Central memory CD8-positive, alpha-beta T cell (primary cell): Measurements from ENCODE around the gene HOXA10.

Source experiments
- ATAC-seq: fragments of 150-1000 bp; cut with Tn5 transposase; replicated peaks from 2 replicates; pipeline ENCODE4 v1.10.0; 2022; ENCODE audit warnings: mild to moderate bottlenecking, moderate FRiP score, moderate number of reproducible peaks; ENCODE audit not compliant: poor library complexity, severe bottlenecking; ENCODE audit errors: extremely low read depth
- DNase-seq, 2 donors: peaks; one replicate each; pipeline ENCODE4 v3.0.0; 2021; ENCODE audit warnings: low spot score in 2 of 2
- H3K27ac Mint-ChIP-seq: one replicate; pipeline ENCODE4 v1.8.0; 2022; ENCODE audit warnings: low read depth, mild to moderate bottlenecking, moderate library complexity, mixed read lengths
- H3K27me3 Mint-ChIP-seq: one replicate; pipeline ENCODE4 v1.8.0; 2022; ENCODE audit warnings: mixed read lengths
- H3K36me3 Mint-ChIP-seq: one replicate; pipeline ENCODE4 v1.8.0; 2022; ENCODE audit warnings: mild to moderate bottlenecking, moderate library complexity, mixed read lengths; ENCODE audit not compliant: insufficient read depth
- H3K4me1 Mint-ChIP-seq: one replicate; pipeline ENCODE4 v1.8.0; 2022; ENCODE audit warnings: mixed read lengths
- H3K4me3 Mint-ChIP-seq: one replicate; pipeline ENCODE4 v1.8.0; 2022; ENCODE audit warnings: mild to moderate bottlenecking, moderate library complexity, mixed read lengths
- H3K9me3 Mint-ChIP-seq: one replicate; pipeline ENCODE4 v1.8.0; 2022; ENCODE audit warnings: mixed read lengths

The HOXA10 gene

DNA sequence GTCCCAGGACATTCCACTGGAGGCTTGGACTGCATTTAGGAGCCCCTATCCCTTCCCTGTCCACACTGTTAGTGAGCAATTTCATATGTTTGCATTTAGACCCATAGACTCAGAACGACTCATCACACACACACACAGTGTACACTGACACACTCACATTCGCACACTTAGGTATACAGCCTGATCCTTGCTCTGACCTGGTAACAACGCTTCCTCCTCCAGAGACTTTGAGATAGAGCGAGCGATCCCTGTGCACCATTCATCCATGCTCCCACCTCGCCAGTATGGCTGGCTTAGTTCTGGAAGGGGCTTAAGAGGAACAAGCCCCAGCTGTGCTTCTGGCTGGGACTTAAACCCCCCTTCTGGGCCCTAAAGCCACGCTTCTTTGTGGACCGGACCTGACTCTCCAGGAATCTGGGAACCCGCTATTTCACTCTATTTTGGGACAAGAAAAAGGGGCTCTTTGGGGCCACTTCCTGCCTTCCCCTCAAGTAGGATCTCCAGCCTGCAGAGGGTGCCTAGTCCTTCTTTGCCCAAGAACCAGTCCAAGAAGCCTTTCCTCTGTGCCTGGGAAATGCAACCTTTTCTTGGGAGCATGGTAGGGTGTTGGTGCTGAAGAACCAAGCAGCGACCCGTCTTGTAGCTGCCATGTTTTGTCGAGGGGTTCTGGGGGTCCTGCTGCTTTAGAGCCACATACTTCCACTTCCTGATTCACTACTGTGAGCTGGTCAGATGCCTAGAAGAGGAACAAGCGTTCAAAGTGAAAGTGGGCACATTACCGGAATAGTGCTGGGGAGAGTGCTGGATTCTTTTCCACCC is 26.9 kb upstream of the HOXA10 start:
- DNase-seq (no peak), ATAC-seq (no peak)
- Mint-ChIP-seq H3K4me1 (peaks cover 54% of the 10 kb centered on the region), H3K27ac (no peak overlapping the region), H3K36me3 (peaks cover 19% of the 10 kb centered on the region), H3K4me3 (peak overlapping the region; percentile 78), H3K9me3 (no peaks in the 10 kb centered on the region), H3K27me3 (peaks cover 99% of the 10 kb centered on the region)

DNA sequence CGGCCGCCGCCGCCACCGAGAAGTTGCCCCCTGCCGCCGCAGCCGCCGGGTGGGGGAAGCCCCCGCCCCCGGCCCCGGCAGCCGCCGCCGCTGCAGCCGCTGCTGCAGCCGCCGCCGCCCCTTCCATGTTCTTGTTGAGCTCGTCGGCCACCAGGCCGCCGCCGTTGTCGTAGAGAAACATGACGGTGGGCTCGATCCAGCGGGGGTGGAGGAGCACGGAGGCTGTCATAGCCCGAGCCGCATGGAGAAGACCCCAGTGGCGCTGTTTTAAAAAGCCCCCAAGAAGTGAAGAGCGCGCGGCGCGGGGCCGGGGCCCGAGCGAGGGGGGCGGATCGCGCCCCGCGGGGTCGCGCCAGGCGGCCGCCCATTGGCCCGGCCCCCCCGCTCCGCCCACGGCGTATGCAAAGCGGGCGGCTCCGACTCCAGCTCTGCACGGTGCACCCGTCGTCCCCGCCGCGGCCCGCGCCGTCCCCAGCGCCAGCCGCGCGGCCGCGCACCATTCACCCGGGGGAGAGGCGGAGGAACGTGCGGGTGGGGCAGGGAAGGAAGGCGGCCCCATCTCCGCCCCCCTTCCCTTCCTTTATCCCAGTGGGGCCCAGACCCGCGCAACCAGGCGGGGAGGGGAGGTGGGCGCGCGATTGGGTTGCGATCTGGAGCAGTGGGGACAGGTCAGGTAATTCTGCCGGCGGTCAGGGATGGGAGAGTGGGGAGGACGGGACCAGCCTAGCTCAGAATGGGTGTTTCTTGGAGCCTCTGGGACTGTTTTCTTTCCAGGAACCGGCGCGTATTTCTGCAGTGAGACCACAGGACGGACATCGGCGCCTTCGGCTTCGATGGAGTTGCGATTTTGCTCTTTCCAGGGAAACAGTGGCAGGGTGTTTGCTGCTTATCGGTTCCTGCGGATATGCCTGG is 26.0 kb upstream of the HOXA10 start, which contains the start of gene HOXA13:
HOXA13 (minus strand) TSS at position 243 of the 912 bp plus-strand sequence; CDS start at position 229, 14 bp downstream.
- no peak for DNase-seq
- H3K27me3 Mint-ChIP-seq = peaks cover 99% of the 10 kb centered on the region
- peaks cover 17% of the 10 kb centered on the region for H3K36me3 Mint-ChIP-seq
- H3K9me3 Mint-ChIP-seq = no peaks in the 10 kb centered on the region
- no peak within 1 kb of the TSS for H3K27ac Mint-ChIP-seq
- peak; percentile 44 for ATAC-seq
- H3K4me1 Mint-ChIP-seq = peaks cover 46% of the 10 kb centered on the region
- peak within 1 kb of the TSS; percentile 78 for H3K4me3 Mint-ChIP-seq

DNA sequence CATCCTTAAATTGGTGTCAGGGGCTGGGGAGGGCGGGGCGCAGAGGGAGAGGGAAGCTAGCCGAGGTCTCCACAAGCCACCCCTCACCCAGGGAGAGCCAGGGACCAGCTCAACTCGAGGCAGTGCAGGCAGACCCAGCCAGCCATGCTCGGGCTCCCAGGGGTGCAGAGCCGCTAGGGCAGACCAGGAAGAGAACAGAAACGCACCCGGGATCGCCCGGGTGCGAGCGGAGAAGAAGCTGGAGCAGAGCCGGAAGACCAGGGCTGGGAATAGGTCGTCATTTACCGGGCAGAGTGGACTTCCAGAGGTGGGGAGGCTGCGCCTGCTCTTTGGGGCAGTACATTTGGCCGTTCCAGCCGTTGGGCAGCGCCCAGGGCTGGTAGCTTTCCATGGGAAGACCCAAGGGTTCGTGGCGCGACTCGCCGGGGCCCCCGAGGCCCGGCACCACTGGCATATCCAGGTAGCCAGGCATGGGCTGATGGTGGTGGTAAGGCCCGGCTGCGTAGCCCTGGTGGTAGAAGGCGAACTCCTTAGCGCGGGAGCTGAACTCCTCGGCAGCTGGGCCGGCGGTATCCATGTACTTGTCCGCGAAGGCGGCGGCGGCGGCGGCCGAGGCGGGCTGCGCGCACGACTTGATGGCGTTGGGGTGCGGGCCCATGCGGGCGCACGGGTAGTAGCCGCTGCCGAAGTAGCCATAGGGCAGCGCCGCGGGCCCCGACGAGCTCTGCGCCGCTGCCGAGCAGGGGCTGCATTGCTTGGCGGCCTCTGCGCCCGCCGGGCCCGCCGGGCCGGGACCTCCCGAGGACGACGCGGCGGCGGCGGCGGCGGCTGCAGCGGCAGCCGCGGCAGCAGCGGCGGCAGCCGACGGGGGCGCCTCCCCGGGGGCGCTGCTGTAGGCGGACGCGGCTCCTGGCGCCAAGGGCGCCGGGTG is 25.0 kb upstream of the HOXA10 start:
- Mint-ChIP-seq H3K36me3 (peaks cover 17% of the 10 kb centered on the region), H3K27me3 (peaks cover 99% of the 10 kb centered on the region), H3K4me3 (peak overlapping the region; percentile 78), H3K9me3 (no peaks in the 10 kb centered on the region), H3K27ac (no peak overlapping the region), H3K4me1 (peaks cover 36% of the 10 kb centered on the region)
- no peak for DNase-seq
- no peak for ATAC-seq

- no peak for DNase-seq
- Mint-ChIP-seq H3K4me1 (peaks cover 32% of the 10 kb centered on the region), H3K4me3 (peak overlapping the region; percentile 70)
Observed at GRCh38 chr7:27198138-27198841, 24.2 kb upstream of the HOXA10 start.

DNA sequence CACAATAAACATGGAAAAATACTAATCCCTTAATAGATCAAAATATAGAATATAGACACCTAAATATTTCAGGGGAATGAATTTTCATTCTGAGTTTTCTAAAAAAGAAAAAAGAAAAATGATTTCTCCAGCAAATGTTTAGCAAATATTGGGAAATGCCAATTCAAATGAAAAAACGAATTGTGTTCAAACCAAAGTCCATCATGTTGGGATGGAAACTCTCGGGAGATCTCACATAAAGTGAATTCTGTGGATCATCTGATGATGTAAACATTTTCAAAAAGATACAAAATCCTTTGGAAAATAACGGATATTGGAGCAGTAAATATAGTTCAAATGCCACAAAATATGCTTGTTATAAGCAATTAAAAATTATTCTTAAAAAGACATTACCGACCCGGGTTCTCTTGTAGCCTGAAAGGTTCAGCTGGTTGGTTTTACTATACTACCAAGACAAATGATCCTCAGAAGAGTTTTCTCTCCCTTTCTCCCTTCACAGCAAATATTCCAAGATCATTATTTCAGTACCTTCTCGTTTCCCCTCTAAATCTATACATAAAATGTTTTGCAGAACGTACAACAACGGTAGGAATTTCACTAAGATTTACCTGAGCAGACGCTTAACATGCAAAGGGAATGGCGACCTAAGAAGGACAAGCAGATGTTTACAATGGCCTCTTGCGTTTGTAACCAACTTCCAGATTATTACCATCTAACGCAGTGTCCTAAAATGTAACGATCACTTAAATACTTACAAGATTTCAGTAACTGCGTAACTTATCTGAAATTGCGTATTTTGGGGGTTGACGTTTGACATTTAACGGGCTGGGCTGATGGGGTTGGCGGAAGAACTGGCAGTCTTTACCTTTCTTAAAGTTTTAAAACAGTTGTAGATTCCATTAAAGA is 23.3 kb upstream of the HOXA10 start:
- DNase-seq (no peak), ATAC-seq (no peak)
- H3K9me3 Mint-ChIP-seq = no peaks in the 10 kb centered on the region
- no peak overlapping the region for H3K4me3 Mint-ChIP-seq
- H3K4me1 Mint-ChIP-seq = peaks cover 32% of the 10 kb centered on the region
- H3K27ac Mint-ChIP-seq = no peak overlapping the region
- peaks cover 95% of the 10 kb centered on the region for H3K27me3 Mint-ChIP-seq
- H3K36me3 Mint-ChIP-seq = peaks cover 17% of the 10 kb centered on the region

More at GRCh38 chr7:27198138-27198841, 24.2 kb upstream of the HOXA10 start:
- no peak for ATAC-seq
- H3K36me3 Mint-ChIP-seq = peaks cover 17% of the 10 kb centered on the region
- no peaks in the 10 kb centered on the region for H3K9me3 Mint-ChIP-seq
- H3K27me3 Mint-ChIP-seq = peaks cover 99% of the 10 kb centered on the region
- H3K27ac Mint-ChIP-seq = peak overlapping the region; percentile 10

- H3K27ac Mint-ChIP-seq = no peak overlapping the region
Observed at GRCh38 chr7:27196287-27196767, 22.2 kb upstream of the HOXA10 start.

GRCh38 chr7:27194686-27195379 is 20.7 kb upstream of the HOXA10 start:
- Mint-ChIP-seq H3K4me1 (peaks cover 10% of the 10 kb centered on the region), H3K36me3 (peaks cover 9% of the 10 kb centered on the region), H3K27me3 (peaks cover 95% of the 10 kb centered on the region), H3K4me3 (no peak overlapping the region), H3K27ac (no peak overlapping the region), H3K9me3 (no peaks in the 10 kb centered on the region)
- ATAC-seq (no peak), DNase-seq (no peak)

More at GRCh38 chr7:27196287-27196767, 22.2 kb upstream of the HOXA10 start:
- peaks cover 95% of the 10 kb centered on the region for H3K27me3 Mint-ChIP-seq
- no peaks in the 10 kb centered on the region for H3K9me3 Mint-ChIP-seq
- DNase-seq = peak; percentile 71 to 82
- H3K4me1 Mint-ChIP-seq = peaks cover 23% of the 10 kb centered on the region
- peaks cover 16% of the 10 kb centered on the region for H3K36me3 Mint-ChIP-seq
- H3K4me3 Mint-ChIP-seq = no peak overlapping the region
- no peak for ATAC-seq

GRCh38 chr7:27194002-27194352 is 19.9 kb upstream of the HOXA10 start:
- DNase-seq = no peak
- Mint-ChIP-seq H3K36me3 (peaks cover 9% of the 10 kb centered on the region), H3K27ac (no peak overlapping the region), H3K9me3 (no peaks in the 10 kb centered on the region), H3K27me3 (peaks cover 96% of the 10 kb centered on the region), H3K4me1 (peaks cover 14% of the 10 kb centered on the region), H3K4me3 (no peak overlapping the region)
- no peak for ATAC-seq

- H3K36me3 Mint-ChIP-seq = peaks cover 6% of the 10 kb centered on the region
- peak overlapping the region; percentile 13 for H3K4me3 Mint-ChIP-seq
- ATAC-seq (no peak), DNase-seq (no peak)
- H3K4me1 Mint-ChIP-seq = peaks cover 15% of the 10 kb centered on the region
- no peaks in the 10 kb centered on the region for H3K9me3 Mint-ChIP-seq
- H3K27ac Mint-ChIP-seq = no peak overlapping the region
- peaks cover 96% of the 10 kb centered on the region for H3K27me3 Mint-ChIP-seq
Observed at GRCh38 chr7:27193335-27194001, 19.3 kb upstream of the HOXA10 start.
